GM21786 (cell line): ENCODE results near the gene NTRK1.

Experiments used
- ATAC-seq: cut with Tn5 transposase; IDR thresholded peaks from one replicate; pipeline ENCODE4 v1.9.1; 2021; ENCODE audit not compliant: unreplicated experiment

NTRK1 gene

DNA sequence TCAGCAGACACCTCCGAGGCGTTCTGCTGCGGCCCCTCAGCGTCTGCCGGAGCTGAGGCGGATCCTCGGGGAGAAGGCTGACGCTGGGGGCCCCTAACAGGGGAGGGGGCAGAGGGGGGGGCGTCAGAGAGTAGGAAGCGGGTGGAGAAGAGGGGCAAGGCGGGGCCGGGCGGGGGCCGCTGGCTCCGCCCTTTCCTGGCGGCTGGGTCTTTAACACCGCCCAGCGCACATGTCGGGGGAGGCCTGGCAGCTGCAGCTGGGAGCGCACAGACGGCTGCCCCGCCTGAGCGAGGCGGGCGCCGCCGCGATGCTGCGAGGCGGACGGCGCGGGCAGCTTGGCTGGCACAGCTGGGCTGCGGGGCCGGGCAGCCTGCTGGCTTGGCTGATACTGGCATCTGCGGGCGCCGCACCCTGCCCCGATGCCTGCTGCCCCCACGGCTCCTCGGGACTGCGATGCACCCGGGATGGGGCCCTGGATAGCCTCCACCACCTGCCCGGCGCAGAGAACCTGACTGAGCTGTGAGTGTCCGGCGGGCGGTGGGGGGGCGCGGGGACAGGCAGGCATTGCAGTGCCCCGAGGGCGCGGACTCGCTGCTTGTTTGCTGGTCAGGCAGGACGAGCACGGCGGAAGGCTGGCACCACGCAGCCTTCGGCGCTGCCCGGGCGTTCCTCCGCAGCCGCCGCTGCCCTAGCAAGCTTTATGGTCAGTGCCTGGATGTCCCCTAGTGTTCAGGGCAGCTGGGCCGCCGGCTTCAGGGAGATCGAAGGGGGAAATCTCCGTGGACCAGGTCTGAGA, at the start of gene NTRK1:
Gene NTRK1 (plus strand): TSS at position 238 of the 796 bp plus-strand sequence. CDS start 70 bp downstream, at position 308.
- no peak for ATAC-seq

DNA sequence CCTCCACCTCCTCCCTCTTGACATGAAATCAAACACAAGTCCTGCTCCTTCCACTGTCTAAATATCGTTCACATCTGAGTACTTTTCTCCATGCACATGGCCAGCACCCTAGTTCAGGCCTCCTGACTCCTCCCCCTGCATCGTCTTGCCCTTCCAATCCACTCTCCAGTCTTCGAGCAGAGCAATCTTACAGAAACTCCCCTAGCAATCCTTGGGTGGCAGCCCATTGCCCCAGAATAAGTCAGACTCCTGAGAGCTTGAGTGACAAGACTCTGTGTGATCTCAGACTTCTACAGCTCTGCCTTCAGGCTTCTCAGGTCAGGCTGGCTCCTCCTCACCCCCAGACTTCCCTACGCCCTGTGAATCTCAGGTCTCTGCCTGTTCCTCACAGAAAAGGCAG, 49.5 kb upstream of the NTRK1 start:
- ATAC-seq: no peak

DNA sequence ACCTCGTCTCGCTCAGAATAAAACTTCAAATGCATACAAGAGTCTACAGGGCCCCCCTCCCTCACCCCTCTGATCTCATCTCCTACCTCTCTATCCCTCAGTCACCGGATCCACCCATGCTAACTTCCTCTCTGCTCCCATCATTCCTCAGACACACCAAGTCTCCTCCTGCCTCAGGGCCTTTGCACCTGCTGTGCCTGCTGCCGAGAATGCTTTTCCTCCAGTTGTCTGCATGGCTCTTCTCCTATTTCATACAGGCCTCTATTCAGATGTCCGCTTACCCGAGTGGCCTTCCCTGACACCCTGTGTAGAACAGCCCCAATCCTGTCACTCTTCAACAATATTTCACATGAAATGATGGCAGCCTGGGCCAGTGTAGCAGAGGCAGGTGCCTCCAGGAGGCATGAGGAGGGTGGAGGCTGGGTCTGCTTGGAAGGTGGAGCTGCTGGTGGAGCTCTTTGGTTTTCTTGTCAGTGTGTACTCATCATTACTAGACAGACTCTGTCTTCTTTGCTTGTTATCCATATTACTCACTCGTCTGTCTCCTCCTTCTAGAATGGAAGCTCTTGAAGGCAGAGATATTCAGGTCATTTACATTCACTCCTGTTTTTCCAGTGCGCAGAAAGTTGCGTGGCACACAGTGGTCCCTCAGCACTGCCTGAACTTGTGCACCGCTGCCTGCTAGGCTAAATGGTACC, 48.2 kb upstream of the NTRK1 start:
- ATAC-seq: no peak

DNA sequence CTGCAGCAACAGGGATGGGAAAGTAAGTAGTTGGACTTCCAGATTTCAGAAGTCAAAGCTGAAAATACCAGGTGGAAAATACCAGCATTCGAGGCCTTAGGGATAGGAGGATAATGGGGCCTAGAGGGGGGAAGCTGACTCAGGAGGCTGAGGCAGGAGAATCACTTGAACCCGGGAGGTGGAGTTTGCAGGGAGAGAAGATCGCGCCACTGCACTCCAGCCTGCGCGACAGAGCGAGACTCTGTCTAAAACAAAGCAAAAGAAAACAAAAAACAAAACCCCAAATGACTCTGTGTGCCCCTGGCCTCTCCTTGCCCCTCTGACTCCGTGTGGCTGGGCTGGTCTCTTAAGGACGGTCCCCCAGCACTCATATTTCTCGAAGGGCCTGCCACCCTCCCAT, 47.4 kb upstream of the NTRK1 start:
- no peak for ATAC-seq

- ATAC-seq: no peak
Observed at GRCh38 chr1:156813750-156814570, 46.7 kb upstream of the NTRK1 start.

GRCh38 chr1:156814571-156815260, 45.9 kb upstream of the NTRK1 start:
- ATAC-seq: no peak

GRCh38 chr1:156815307-156815826, 45.3 kb upstream of the NTRK1 start:
- ATAC-seq: no peak

GRCh38 chr1:156815961-156816422, 44.7 kb upstream of the NTRK1 start:
- ATAC-seq: no peak

DNA sequence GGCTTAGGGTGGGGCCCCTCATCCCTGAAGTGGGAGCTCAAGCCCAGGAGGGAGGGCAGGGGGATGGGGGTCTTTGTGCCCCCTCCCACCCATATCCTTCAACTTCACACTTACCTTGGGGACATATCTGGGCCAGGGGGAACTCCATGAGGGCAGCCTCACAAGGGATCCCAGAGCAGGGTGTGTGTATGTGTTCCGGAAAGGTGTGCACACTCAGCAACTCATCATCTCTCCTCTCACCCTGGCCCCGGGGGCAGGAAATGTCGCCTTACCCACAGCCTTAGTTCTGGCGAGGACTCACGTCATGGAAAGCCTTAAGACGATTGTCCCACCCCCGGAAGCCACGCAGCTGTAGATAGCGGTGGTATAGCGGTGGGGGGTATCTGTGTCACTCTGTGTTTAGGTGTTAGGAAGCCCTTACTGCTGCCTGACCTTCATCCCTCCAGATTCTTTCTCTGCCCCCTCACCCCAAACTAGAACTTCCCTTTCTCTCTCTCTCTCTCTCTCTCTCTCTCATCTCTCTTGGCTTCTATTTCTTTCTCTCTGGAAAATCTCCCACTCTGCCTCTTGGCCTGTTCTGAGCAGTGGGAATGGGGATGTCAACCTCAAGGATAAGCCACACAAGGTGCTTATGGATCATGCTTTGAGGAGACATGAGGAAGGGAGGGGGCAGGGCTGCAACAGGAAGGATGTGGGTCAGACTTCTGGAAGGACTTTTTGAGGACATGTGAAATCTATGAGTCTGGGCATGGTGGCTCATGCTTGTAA, 43.9 kb upstream of the NTRK1 start, which contains the start of gene SH2D2A:
Gene SH2D2A (minus strand): TSS at position 288 of the 768 bp plus-strand sequence. CDS start 140 bp downstream, at position 148.
- ATAC-seq: peak; percentile 83

DNA sequence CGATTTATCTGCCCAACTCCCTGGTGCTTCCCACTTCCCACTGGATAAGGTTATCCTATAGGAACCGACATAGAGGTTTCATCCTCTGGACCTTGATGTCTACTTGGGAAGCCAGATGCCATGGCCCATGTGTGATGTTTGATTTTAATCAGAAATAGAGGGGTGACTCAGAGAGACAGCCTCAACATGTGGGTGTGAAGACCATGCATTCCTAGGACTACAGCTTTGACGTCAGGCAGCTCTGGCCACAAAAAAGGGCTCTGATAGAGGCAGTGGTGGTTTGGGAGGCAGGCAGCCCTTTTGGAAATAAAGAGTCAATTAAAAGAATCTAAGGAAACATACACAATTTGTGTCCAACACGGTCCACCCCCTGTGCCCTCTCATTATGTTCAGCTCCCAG, 38.9 kb upstream of the NTRK1 start:
- no peak for ATAC-seq

DNA sequence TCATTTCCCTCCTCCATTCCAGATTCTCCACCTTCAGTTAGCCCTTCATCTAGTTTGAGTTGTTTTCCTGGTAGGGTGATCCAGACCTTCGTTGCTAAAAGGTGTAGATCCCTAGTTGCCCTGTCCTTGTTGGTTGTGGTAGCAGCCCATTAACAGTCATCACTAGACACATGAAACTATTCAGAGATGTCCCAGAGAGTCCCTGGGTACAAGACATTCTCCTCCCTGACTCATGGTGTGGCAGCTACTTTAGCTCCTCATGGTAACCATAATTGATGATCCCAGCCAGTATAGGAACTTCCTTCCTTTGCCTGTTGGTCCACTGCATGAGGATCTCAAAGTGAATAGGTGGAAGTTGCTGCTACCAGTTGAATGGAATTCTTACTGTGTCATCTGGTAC, 38.0 kb upstream of the NTRK1 start:
- ATAC-seq: no peak

DNA sequence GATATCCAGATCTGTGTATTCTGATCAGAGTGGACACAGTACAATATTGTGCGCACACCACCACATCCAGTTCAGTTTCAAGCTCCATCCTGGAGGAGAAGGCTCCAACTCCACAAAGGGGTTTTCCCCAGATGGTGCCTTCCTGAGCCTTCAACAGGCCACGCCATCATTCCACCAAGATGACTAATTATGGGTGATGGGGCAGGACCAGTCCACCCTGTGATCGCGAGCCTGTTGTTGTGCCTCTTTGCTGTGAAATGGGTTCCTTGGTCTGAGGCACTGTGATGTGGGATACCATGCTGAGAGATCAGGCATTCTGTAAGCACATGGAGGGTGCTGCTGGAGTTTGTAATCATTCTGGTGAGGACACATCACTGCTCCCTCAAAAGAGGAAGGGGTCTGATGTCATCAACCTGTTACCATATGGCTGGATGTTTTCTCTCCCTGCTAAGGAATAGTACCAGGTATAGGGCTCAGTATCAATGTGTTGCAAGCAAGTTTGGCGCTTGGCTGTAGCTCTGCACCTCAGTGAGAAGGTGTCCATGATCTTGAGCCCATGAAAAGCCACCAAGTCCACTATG, 37.4 kb upstream of the NTRK1 start:
- ATAC-seq: no peak

GRCh38 chr1:156826630-156827029, 34.0 kb upstream of the NTRK1 start:
- no peak for ATAC-seq

GRCh38 chr1:156828400-156829124, 32.1 kb upstream of the NTRK1 start:
- ATAC-seq: no peak

DNA sequence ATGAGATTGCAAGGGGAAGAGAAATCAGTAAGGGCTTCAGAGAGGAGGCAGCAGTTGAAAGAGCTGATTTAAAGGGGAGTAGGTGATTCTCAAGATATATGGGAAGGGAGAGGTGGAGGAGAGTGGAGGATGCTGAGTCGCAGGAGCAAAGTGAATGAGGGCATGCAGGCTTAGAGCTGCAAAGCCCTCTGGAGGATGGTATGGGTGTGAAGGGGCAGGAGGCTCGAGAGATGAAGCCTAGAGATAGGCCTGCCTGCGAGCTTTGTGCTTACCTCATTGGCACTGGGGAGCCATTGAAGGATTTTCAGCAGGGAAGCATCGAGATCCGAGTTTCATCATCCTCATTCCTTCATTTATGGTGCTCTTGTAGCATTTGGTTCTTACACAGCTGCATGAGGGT, 28.2 kb upstream of the NTRK1 start:
- ATAC-seq: no peak

DNA sequence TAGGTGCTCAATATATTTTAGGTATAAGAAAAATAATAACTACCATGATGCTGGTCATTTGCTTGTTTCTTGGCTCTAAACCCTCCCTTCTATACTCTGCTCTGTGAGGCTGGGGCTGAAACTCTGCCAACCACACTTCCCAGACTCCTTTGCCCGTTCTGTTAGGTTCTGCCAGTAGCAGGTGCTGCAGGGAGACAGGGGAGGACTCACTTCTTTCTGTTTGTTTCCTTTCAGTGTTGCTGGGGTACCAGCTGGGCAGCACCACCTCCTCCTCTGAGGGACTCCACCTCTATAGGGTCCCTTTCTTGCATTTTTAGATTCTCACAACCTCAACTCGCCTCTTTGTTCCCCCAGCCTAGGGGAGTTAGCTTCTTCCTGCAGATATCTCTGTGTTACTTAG, 27.1 kb upstream of the NTRK1 start:
- no peak for ATAC-seq

DNA sequence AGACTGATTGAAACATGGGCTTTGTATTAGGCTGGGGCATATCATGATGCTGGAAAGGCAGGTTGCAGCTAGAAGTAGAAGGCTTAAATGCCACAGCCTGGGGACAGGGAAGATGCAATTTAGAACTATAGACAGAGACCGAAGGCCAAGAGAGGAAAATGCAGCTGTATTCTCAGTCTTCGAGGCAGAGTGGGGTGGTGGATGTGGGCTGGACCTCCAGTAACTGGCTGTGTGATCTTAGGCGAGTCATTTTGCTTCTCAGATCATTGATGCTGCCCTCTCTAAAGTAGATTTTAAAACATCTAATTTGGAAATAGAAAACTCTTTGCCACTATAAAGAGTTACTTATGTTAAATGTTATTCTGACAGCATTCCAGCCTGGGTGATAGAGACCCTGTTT, 26.3 kb upstream of the NTRK1 start:
- no peak for ATAC-seq

DNA sequence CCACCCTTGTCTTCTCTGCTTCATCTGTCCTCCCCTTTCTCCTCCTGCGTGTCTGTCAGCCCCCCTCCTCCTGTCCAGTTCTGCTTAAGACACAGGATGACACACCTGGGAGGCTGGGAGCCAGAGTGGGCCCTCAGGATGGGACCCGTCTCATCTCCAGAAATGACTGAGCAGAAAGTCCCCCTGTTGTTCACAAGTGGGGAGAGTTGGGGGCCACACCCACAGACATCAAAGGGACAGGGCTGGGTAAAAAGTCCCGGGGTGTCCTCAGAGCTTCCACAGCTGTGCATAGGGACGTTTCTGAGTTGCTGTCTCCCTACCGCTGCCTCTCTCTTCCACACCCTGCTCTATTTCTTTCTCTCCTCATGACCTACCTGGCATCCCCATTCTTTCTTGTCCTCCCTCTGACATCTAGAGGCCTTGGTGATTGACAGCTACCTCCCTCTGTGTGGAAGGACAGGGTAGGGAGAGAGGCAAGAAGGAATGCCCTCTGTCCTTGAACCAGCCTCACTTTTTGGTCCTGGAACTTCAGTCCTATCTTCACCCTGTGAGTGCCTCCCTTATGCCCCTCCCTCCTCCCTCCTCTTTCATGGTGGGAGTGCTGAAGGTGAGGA, 24.5 kb upstream of the NTRK1 start:
- peak; percentile 71 for ATAC-seq
